Testis (tissue), 2 donors: ENCODE results near the gene GRIK4.

ENCODE experiments used
- POLR2A ChIP-seq: fragments of 450-650 bp; IDR thresholded peaks from one replicate; pipeline ENCODE4 v1.6.1; 2017; ENCODE audit warnings: antibody characterized with exemption, mild to moderate bottlenecking, moderate library complexity
- TF ChIP-seq, protein P1 (sequence below), 3 experiments: fragments of 450-650 bp in 2 of 3; fragments of 200-600 bp in 1 of 3; sonication (generic) in 1 of 3; IDR thresholded peaks; one replicate each; pipeline ENCODE4 v1.5.1; 2016 to 2019; ENCODE audit warnings: antibody characterized with exemption in 3 of 3, mild to moderate bottlenecking in 2 of 3, moderate library complexity in 1 of 3

DNA sequence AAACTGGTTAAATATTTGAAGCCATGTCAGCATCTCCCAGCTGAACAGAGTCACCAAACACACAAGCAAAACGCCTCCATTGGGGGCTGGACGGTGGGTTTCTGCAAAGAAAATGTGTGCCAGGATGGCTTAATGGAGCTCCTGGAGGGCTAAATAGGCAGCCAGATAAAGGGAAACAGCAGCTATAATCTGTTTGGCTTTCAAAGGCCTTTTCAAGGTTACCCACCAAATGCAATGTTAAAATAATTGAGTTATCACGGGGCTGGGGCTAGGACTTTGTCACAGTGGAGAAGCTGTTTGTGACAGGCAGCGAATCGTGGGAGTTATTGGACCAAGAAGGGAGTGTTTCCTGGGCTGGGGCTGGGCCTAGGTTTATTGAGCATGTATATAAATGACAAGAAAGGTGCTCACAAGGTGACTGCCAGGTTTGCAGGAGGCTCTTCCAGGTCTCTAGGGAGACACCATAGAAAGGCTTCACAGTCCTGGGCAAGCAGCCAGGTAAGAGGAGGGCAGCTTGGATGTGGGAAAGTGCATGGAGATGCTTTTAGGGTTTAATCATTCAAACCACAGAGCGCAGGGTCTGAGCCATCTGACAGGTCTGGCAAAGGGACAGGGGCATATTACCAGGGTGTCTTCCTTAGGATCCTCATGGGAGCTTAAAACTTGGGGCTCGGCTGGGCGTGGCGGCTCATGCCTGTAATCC is 28.3 kb downstream of the GRIK4 start:
- TF ChIP-seq, protein P1, sequence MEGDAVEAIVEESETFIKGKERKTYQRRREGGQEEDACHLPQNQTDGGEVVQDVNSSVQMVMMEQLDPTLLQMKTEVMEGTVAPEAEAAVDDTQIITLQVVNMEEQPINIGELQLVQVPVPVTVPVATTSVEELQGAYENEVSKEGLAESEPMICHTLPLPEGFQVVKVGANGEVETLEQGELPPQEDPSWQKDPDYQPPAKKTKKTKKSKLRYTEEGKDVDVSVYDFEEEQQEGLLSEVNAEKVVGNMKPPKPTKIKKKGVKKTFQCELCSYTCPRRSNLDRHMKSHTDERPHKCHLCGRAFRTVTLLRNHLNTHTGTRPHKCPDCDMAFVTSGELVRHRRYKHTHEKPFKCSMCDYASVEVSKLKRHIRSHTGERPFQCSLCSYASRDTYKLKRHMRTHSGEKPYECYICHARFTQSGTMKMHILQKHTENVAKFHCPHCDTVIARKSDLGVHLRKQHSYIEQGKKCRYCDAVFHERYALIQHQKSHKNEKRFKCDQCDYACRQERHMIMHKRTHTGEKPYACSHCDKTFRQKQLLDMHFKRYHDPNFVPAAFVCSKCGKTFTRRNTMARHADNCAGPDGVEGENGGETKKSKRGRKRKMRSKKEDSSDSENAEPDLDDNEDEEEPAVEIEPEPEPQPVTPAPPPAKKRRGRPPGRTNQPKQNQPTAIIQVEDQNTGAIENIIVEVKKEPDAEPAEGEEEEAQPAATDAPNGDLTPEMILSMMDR (IDR thresholded peaks at IDR 0.05), result no peak
- no peak for TF ChIP-seq POLR2A
